Suppressor macrophage treated with lipopolysaccharide for 1 hour (primary cell): ENCODE data around the gene ZNF844.
"Not testable (repeated sequence)": the region's sequence is repeated elsewhere in the genome, so short reads cannot be mapped to it uniquely, and the experiment has no call there.

ENCODE experiments used
- DNase-seq, 3 donors: peaks; one replicate each; pipeline ENCODE4 v3.0.0-alpha.2; 2020 to 2022

Gene ZNF844

DNA sequence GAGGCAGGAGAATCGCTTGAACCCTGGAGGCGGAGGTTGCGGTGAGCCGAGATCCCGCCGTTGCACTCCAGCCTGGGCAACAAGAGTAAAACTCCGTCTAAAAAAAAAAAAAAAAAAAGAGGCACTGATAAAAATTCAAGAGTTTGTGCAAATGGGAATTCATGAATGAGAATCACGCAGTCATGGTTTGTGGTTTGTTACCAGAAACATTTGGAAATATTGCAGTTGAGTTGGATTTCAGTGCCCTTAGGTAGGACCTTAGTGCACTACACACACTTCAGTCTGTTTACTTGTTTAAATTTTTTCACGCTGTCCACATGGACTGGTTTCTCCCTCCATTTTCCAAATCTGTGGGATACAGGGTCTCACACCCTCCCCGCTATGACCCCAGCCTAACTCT is 28.4 kb downstream of the ZNF844 start:
- peak in 1 of 3 donors; percentile 9 for DNase-seq

DNA sequence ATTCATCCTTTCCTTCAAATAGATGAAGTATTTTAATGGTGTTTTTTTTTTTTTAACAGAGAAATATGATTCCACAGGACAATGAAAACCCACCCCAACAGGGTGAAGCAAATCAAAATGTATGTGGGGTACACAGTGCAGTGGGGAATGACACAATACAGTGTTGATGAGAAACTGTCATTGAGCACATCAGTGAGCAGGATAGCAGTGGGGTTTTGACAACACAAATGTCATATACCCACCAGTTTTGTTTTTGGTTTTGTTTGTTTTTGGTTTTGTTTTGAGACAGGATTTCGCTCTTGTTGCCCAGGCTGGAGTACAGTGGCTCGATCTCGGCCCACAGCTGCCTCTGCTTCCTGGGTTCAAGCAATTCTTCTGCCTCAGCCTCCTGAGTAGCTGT is 29.2 kb downstream of the ZNF844 start:
- peak in 1 of 3 donors; percentile 20 for DNase-seq

DNA sequence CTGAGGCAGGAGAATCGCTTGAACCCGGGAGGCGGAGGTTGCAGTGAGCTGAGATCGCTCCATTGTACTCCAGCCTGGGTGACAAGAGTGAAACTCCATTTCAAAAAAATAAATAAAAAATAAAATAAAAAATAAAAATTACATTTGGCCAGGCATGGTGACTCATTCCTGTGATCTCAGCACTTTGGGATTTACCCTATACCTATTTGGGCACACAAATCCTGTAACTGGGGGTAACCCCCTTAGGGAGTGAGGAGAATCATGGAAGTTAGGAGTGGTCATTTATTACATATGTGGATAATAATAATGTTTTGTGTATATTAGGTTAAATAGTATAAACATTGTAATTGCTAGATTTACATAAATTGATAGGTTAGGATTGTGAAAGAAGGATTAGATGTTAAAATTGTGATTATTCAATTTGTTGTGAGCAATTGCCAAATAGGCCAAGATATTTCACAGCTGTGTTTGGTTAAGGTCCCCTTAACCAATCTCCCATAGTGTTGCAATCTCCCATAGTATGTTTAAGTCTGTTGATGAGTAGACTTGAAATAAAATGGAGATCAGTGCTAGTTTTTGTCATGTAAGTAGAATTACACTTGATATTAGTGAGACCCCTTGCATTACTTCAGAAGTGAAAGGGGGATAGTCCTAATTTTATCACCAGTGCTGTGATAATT is 30.7 kb downstream of the ZNF844 start:
- peak; percentile 6 to 20 (median 9) for DNase-seq

DNA sequence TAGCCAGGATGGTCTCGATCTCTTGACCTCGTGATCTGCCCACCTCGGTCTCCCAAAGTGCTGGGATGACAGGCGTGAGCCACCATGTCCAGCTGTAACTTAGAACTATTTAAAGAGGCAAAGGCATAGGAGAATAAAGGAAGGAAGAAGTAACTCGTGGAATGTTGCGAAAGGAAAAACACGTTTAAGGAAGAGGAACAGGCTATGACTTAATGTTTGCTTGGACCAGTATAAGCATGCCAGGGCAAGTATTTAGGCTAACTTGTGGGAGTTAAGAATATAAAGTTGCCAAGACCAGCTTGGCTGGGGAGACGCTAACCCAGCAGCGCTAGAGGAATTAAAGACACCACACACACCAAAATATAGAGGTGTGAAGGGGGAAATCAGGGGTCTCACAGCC is 33.5 kb downstream of the ZNF844 start:
- DNase-seq = peak in 2 of 3 donors; percentile 3 to 19

DNA sequence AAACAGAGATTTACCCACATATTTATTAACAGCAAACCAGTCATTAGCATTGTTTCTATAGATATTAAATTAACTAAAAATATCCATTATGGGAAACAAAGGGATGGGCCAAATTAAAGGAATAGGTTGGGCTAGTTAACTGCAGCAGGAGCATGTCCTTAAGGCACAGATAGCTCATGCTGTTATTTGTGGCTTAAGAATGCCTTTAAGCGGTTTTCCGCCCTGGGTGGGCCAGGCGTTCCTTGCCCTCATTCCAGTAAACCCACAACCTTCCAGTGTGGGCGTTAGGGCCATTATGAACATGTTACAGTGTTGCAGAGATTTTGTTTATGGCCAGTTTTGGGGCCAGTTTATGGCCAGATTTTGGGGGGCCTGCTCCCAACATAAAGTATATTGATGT is 39.4 kb downstream of the ZNF844 start:
- DNase-seq = not testable (repeated sequence)

DNA sequence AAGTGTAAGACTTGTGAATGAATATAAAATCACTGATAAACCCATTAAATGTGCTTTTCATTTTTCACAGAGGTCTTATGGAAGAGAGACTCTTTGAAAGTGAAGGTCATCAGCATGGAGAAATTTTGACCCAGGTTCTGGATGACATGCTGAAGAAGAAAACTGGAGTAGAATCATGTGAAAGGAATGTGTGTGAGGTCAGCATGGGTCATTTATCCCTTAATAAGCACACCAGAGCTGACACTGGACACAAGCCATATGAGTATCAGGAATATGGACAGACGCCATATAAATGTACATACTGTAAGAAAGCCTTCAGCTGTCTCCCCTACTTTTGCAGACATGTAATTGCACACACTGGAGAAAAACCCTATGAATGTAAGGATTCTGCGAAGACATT is 46.6 kb downstream of the ZNF844 start:
- DNase-seq = no peak

DNA sequence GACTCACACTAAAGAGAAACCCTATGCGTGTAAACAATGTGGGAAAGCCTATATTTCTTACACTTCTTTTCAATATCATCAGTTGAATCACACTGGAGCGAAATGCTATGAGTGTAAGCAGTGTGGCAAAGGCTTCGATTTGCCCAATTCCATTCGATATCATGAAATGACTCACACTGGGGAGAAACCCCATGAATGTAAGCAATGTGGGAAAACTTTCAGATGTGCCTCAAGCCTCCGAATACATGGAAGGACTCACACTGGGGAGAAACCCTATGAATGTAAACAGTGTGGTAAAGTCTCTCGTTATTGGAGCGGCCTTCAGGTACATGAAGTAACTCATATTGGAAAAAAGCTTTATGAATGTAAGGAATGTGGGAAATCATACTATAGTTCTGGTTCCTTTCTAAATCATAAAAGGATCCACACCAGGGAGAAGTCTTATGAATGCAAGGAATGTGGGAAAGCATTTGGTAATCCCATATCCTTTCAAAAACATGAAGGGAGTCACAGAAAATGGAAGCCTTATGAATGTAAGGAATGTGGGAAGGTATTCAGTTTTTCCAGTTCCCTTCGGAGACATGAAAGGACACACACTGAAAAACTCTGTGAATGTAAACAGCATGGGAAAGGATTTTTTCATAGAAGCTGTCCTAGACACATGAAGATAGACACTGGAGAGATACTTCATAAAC is 47.6 kb downstream of the ZNF844 start:
- no peak for DNase-seq

DNA sequence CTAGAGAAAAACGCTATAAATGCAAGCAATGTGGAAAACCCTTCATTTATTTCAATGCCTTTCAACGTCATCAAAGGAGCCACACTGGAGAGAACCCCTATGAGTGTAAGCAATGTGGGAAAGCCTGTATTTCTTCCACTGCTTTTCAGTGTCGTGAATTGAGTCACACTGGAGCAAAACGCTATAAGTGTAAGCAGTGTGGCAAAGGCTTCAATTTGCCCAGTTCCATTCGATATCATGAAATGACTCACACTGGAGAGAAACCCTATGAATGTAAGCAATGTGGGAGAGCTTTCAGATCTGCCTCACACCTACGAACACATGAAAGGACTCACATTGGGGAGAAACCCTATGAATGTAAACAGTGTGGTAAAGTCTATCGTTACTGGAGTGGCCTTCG is 48.2 kb downstream of the ZNF844 start:
- DNase-seq = no peak

DNA sequence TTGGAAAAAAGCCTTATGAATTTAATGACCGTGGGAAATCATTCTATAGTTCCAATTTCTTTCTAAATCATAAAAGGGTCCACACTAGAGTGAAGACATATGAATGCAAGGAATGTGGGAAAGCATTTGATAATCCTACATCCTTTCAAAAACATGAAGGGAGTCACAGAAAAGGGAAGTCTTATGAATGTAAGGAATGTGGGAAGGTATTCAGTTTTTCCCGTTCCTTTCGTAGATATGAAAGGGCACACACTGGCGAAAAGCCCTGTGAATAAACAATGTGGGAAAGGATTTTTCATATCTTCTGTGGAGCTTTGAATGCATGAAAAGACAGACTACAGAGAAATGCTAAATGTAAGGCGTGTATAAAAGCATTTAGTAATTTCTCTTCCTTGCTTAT is 48.6 kb downstream of the ZNF844 start:
- no peak for DNase-seq

DNA sequence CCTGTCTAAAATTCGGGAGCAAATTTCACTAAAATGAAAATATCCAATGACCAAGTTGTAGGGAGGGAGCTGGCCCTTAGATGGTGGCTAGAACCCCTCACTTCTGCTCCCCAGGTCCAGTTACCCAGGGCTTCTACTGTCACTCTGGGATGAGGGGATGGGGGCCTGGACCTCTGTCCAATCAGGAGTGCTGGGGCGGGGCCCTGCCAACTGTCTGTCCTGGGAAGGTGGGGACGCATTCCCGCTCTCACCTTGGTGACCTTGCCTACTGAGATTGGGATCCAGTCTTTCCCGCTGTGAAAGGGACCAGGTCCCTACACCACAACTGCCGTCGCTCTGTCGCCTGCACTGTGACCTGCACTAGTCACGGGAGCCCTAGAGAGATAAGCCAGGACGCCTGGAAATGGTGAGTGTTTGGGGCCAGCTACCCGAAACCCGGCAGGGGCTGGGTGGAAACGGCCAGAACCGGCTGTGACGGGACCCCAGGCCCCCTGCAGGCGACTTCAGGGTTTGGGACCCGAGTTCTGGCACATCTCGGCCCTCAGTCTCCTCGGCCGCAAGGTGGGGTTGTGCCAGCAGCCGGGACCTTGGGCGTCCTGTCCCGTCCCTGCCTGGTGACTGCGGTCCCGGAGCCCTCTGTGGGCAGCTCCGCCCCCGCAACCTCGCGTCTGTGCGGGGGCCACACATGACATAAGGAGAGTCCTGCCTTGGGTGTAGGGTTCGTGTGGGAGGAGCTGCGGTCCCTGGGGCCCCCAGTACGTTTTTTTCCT is 52.9 kb downstream of the ZNF844 start:
- DNase-seq = no peak

DNA sequence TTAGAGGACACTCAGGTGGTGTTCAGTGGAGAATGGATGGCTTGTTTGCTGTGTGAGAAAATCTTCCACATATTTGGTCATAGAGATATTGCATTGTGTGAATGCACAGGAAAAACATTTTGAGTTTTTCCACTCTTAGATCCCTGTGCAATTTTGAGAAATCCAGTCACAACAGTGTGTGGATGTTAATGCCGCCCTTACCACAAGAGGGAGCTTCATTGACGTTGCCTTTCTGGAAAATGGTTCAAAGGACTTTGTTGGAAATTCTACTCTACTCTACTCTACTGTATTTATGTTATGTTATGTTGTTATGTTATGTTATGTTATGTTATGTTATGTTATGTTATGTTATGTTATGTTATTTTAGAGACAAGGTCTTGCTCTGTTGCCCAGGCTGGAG is 62.2 kb downstream of the ZNF844 start:
- peak; percentile 26 to 36 (median 33) for DNase-seq
